Hematopoietic multipotent progenitor cell (in vitro differentiated cells): ENCODE results near the gene BOLA1. TPM values are rescaled to one million over a fixed set of nuclear protein-coding genes. Genes with fewer than 3 reads are reported as not detected.
A peak's percentile ranks its signal among the peaks of the same experiment; 100 is the strongest.
"Not testable (repeated sequence)": the region's sequence is repeated elsewhere in the genome, so short reads cannot be mapped to it uniquely, and the experiment has no call there.

ENCODE experiments used
- DNase-seq, 3 donors: peaks; one replicate each; pipeline ENCODE4 v3.0.0-alpha.2; 2011 to 2015; ENCODE audit warnings: low read depth in 2 of 3, low spot score in 2 of 3
- total RNA-seq: library from RNA; depleted of rRNA; stranded (reverse); fragments of >200 nt; gene quantifications from one replicate; pipeline ENCODE4 v1.2.3, GENCODE V29; 2012

BOLA1 gene
- total RNA-seq, 1 donor = 28.3 TPM

DNA sequence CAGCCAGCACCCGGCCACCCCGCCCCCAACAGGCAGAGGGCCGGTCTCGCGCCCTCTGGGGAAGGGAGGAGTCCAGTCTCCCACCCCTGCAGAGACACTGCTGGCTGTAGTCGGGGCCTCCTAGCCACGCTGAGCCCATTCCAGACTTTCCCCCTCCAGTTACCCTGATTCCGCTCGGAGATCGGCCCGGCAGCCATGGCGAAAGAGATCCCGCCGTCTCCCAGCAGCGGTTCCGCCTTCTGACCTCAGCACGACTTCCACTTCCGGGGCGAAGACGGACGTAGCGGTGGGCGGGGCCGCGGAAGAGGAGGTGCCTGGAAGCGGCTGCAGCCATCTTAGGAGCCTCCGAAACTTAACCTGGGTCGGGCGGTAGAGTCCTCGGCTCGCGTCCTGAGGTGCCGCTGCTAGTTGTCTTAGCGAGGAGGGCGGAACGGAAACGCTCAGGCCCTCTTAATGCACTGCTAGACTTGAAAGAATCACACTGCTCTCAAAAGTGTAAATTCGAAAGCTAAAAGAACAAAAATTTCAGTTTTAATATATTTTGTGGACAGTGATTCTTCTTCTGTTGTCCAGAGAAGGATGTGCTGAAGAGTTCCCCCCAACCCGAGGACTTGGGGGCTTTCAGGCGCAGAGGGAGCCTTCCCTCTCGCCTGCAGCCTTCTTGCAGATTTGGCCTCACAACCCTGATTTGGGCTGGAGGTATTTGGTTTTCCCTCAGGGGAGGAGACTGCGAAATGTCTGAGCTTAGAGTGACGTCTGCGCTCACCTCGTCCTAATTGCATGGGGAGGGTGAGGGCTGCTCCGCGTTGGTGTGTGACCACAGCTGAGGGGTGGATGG lies 28.4 kb downstream of the BOLA1 start, which contains the start of gene SF3B4:
SF3B4 (minus strand) TSS at position 241 of the 838 bp plus-strand sequence; CDS start at position 197, 44 bp downstream.
- DNase-seq = peak; percentile 86 to 96 (median 96)

DNA sequence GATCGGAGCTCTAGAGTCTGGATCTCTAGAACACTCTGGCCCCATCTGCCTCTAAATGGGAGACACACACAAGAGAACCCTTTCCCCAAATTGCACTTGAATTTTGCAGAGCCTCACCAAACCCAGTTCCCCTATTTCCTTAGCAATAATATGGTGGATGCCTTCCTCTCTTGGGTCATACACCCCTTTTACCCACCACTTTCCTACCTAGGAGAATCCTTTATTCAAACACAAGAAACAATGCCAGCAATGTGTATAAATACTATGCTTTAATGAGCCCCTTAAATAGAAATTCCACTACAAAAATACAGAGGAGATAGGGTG lies 29.0 kb downstream of the BOLA1 start:
- no peak for DNase-seq

DNA sequence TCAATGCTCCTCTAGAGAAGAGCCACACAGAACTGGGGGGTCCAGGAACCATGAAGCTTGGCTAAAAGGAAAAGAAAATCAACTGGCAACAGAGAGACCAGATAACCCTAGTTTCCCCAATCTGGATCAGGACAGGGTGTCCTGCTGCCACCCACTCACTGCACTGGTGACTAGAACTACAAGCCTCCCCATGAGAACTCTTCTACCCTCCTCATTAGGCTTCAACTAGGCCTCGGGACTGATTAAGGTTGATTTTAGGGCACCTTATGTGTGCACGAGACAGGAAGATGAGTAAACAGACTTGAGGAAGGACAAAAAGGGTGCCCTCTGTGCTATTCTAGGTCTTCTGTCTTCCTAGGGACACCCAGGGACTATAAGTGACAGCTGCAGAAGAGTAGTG lies 30.5 kb downstream of the BOLA1 start:
- no peak for DNase-seq

- no peak for DNase-seq
Measured at GRCh38 chr1:149931212-149931790, 31.9 kb downstream of the BOLA1 start.

- no peak for DNase-seq
Measured at GRCh38 chr1:149932474-149932873, 33.1 kb downstream of the BOLA1 start.

DNA sequence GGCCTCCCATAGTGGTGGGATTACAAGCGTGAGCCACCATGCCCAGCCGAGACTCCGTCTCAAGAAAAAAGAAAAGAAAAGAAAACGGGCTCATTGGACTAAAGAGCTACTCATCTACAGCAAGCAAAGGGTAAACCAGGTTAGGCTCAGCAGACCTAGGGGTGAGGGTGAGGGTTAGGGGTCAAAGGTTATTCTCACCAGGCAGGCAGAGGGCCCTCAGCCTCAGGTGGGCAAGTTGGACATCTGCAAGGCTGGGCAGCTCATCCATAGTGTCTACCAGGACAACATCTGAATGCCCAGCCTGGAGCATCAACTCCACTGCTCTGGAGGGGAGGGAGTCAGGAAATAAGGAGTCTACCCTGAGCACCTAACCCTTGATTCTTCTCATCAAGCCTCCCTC lies 33.8 kb downstream of the BOLA1 start:
- no peak for DNase-seq

DNA sequence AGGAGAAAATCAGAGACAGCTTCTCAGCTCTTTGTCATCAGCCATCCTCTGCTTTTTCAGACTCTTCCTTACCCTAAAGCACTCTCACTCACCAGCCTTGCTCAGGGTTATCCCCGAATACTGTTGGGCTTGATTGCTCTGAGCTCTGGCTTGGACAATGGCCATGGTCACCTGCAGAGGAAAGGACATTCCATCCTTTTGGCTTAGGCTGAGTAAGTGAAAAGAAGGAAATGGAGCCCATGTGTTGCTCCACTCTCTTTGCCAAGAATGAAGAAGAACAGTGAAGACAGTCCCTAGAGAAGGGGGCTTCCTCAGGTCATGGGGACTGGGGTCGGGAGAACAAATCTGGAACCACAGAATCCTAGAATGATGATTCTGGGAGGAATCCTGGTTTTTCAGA lies 35.0 kb downstream of the BOLA1 start:
- DNase-seq = no peak

- DNase-seq = no peak
Measured at GRCh38 chr1:149936170-149936991, 37.0 kb downstream of the BOLA1 start, which contains the start of gene MTMR11. Gene MTMR11 (minus strand): TSS chr1:149936879. CDS start chr1:149936647, 232 bp downstream.

DNA sequence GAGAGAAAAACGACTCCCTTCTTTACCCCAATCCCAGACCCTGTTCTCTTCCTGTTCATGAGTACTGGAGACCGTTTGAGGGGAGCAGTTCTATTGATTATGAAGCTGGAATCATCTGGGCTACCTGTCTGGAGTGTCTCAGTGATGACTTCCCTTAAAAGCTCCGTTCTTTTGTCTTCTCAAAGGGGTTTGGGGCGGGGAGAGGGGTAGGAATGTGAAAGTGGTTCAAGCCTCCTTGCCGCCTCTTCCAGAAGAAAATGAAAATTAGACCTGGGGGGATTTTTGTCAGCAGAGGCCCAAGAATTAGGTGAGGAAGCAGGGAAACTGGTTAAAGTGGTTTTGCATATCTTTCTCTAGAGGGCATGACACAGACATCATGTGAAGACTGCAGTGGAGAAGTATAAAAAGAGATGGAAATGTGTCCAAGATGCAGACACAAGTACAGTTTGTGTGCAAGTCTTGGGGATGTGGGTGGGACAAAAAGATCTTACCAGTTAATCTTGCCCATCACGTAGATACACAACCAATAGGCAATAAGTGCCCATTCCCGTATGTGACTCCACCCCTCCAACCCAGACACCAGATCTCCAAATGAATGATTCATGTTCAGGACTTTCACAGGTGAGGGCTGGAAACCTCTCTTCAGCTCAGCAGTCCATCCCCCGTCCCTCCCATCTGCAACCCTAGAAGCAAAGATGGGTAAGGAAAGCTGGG lies 37.8 kb downstream of the BOLA1 start:
- no peak for DNase-seq

GRCh38 chr1:149937759-149938158 lies 38.4 kb downstream of the BOLA1 start:
- no peak for DNase-seq

- DNase-seq = not testable (repeated sequence)
Measured at GRCh38 chr1:149938668-149939003, 39.3 kb downstream of the BOLA1 start.

- no peak for DNase-seq
Measured at GRCh38 chr1:149940427-149940826, 41.1 kb downstream of the BOLA1 start.

- no peak for DNase-seq
Measured at GRCh38 chr1:149942207-149942606, 42.8 kb downstream of the BOLA1 start.

DNA sequence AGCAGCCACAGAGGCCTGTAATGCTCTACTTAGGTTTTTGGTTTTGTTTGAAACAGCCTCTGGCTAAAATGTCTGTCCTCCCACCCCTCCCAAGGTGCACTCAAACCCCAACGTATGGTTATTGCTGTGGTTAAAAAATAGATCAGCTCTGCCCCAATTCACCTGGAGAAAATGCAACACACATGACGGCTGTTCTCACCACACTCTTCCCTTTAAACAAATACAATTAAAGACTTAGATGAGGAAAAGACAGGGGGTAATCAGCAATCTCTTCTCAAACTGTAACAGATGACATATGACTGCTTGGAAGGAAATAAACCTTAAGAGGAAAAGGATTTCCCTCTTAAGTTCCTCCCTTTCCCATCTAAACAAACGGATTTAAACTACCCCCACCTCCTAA lies 43.5 kb downstream of the BOLA1 start:
- DNase-seq = no peak

GRCh38 chr1:149945206-149945605 lies 45.8 kb downstream of the BOLA1 start:
- DNase-seq = no peak

DNA sequence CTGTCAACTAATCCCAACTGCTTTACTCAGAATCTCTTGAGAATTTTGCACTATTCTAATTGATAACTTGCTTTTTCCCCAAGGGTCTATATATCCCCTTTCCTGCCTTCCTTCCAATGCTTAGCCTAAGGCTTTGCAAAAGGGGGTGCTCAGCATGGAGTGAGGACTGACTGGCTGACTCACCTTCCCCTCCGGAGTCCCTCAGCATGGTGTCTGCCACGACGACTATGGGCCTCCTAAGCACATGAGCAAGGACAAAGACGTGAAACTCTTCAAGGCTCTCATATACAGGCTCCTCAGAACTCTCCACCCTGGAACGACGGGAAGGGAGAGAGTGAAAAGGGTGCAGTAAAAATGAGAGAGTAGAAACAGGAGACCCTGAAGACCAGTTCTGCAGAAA lies 50.5 kb downstream of the BOLA1 start:
- DNase-seq = no peak

Other genes with a start within 250 kb of the BOLA1 start
- 6.2 TPM for gene FCGR1A, start 116.9 kb upstream of the BOLA1 start, total RNA-seq
- gene SV2A, start 18.3 kb downstream of the BOLA1 start, total RNA-seq = 30.2 TPM
- gene SF3B4, start 28.2 kb downstream of the BOLA1 start, total RNA-seq = 12.9 TPM
- 0.27 TPM for gene MTMR11, start 37.3 kb downstream of the BOLA1 start, total RNA-seq
- gene OTUD7B, start 111.2 kb downstream of the BOLA1 start, total RNA-seq = 0.54 TPM
- 11.3 TPM for gene VPS45, start 168.2 kb downstream of the BOLA1 start, total RNA-seq